K562 (cell line): ENCODE data around the gene MPLKIP. TPM values are rescaled to one million over a fixed set of nuclear protein-coding genes. Genes with fewer than 3 reads are reported as not detected.

ENCODE experiments used
- ATAC-seq: fragments of 200-7000 bp; cut with Tn5 transposase; 3 replicates; pipeline ENCODE4 v1.9.1; 2020; ENCODE audit warnings: moderate library complexity
- BruUV-seq: library from RNA; stranded (reverse); fragments of 400-500 nt; replicated peaks from 2 replicates; lab custom pipeline; 2021; lab: Mats Ljungman, UMichigan
- CTCF ChIA-PET: fragments of 300-600 bp; formaldehyde crosslinking; extraction: SDS; loops from one replicate; lab custom pipeline; 2021; ENCODE audit warnings: low intra/inter-chr PET ratio; lab: Yijun Ruan, JAX
- POLR2A ChIA-PET: fragments of 300-600, 350-650 bp; sonication (Branson Sonifier 250); formaldehyde crosslinking; extraction: SDS; loops from one replicate; lab custom pipeline; 2021; ENCODE audit warnings: antibody characterized with exemption, inconsistent platforms; lab: Yijun Ruan, JAX
- DNase-seq, 4 experiments: peaks; one replicate each; pipeline versions ENCODE4 v3.0.0 to v3.0.0-alpha.2; 2011 to 2018; ENCODE audit warnings: low spot score in 3 of 4, mixed read lengths in 3 of 4; ENCODE audit errors: extremely low read depth in 1 of 4
- FAIRE-seq: peaks from 2 replicates; lab custom pipeline; 2011; peaks lifted over from hg19 to GRCh38; lab: Jason Lieb, UNC
- H2AFZ ChIP-seq: 2 replicates; pipeline ENCODE4 v1.6.0; 2011; ENCODE audit warnings: low read depth, low read length, control low read depth, inconsistent platforms
- H3K27ac ChIP-seq: fragments of 200-600 bp; 3 replicates; pipeline ENCODE4 v1.8.0; 2011; ENCODE audit warnings: low read depth, mild to moderate bottlenecking, control low read depth, inconsistent platforms, low read length, moderate library complexity, mixed read lengths; ENCODE audit errors: extremely low read depth
- H3K27me3 ChIP-seq, 2 experiments: fragments of 300-600 bp in 1 of 2; 2 replicates in 1 of 2; 3 replicates in 1 of 2; pipeline versions ENCODE4 v1.6.0 to v1.8.0; 2011; ENCODE audit warnings: inconsistent platforms in 2 of 2, low read length in 2 of 2, mild to moderate bottlenecking in 1 of 2, mixed read lengths in 1 of 2, moderate library complexity in 1 of 2; ENCODE audit not compliant: control insufficient read depth in 2 of 2, insufficient read depth in 2 of 2
- H3K36me3 ChIP-seq: fragments of 300-600 bp; 3 replicates; pipeline ENCODE4 v1.8.0; 2011; ENCODE audit warnings: mild to moderate bottlenecking, low read length, inconsistent platforms; ENCODE audit not compliant: control insufficient read depth, insufficient read depth
- H3K4me1 ChIP-seq, 2 experiments: fragments of 200-600 bp in 1 of 2; replicated peaks in 1 of 2; 2 replicates in 1 of 2; 3 replicates in 1 of 2; pipeline versions ENCODE4 v1.5.1 to v1.8.0; 2011; ENCODE audit warnings: inconsistent platforms in 2 of 2, low read length in 2 of 2, mild to moderate bottlenecking in 1 of 2, mixed read lengths in 1 of 2, moderate library complexity in 1 of 2; ENCODE audit not compliant: control insufficient read depth in 2 of 2, insufficient read depth in 2 of 2
- H3K4me2 ChIP-seq: 2 replicates; pipeline ENCODE4 v1.6.1; 2011; ENCODE audit warnings: low read length, control low read depth, inconsistent platforms, mixed read lengths; ENCODE audit not compliant: insufficient read depth
- H3K4me3 ChIP-seq: fragments of 200-600 bp; sonication (generic), shearing (Covaris generic); 2 replicates; pipeline ENCODE4 v1.5.1; 2016; ENCODE audit warnings: control low read depth, inconsistent platforms
- H3K79me2 ChIP-seq: fragments of 200-600 bp; 3 replicates; pipeline ENCODE4 v1.8.0; 2011; ENCODE audit warnings: low read length, inconsistent platforms; ENCODE audit not compliant: control insufficient read depth, insufficient read depth
- H3K9ac ChIP-seq, 2 experiments: 2 replicates each; pipeline versions ENCODE4 v1.6.0 to v1.6.1; 2011; ENCODE audit warnings: low read depth in 2 of 2, low read length in 2 of 2, control low read depth in 1 of 2, inconsistent platforms in 1 of 2, mild to moderate bottlenecking in 1 of 2, mixed read lengths in 1 of 2; ENCODE audit not compliant: insufficient read depth in 1 of 2
- H3K9me1 ChIP-seq: one replicate; pipeline ENCODE4 v1.6.0; 2011; ENCODE audit warnings: inconsistent platforms, mild to moderate bottlenecking, low read length, moderate library complexity; ENCODE audit not compliant: control insufficient read depth, insufficient read depth
- H3K9me3 ChIP-seq: replicated peaks from 2 replicates; pipeline ENCODE4 v1.5.1; 2011; ENCODE audit warnings: low read depth, low read length, inconsistent platforms; ENCODE audit not compliant: control insufficient read depth, insufficient read depth
- H4K20me1 ChIP-seq: replicated peaks from 2 replicates; pipeline ENCODE4 v1.6.1; 2011; ENCODE audit warnings: low read length, inconsistent platforms, mixed read lengths; ENCODE audit not compliant: control insufficient read depth, insufficient read depth
- HDGF ChIP-seq: fragments of 450-650 bp; IDR thresholded peaks from 2 replicates; pipeline ENCODE4 v1.6.1; 2016
- HMG20B ChIP-seq: fragments of 250-450 bp; sonication (Bioruptor Pico); IDR thresholded peaks from 2 replicates; pipeline ENCODE4 v1.5.0; 2021; ENCODE audit warnings: mild to moderate bottlenecking
- NKRF ChIP-seq: fragments of 450-650 bp; IDR thresholded peaks from 2 replicates; pipeline ENCODE4 v1.6.1; 2016; ENCODE audit warnings: borderline replicate concordance
- POLR2B ChIP-seq: fragments of 450-650 bp; IDR thresholded peaks from 2 replicates; pipeline ENCODE4 v1.6.1; 2018; ENCODE audit warnings: low read depth; ENCODE audit not compliant: partially characterized antibody
- POLR3G ChIP-seq: IDR thresholded peaks from 2 replicates; pipeline ENCODE4 v1.6.1; 2011; ENCODE audit not compliant: insufficient read length, insufficient replicate concordance; ENCODE audit errors: extremely low read depth
- RAD21 ChIP-seq, 2 experiments: fragments of 250-450 bp in 1 of 2; fragments of 450-650 bp in 1 of 2; sonication (Bioruptor Pico) in 1 of 2; formaldehyde crosslinking in 1 of 2; IDR thresholded peaks in 1 of 2; conservative IDR thresholded peaks in 1 of 2; 2 replicates each; pipeline versions ENCODE4 v1.4.0 to v1.8.0; 2020 to 2022; ENCODE audit warnings: mild to moderate bottlenecking in 2 of 2, moderate library complexity in 1 of 2
- RUNX1 ChIP-seq: sonication (generic); IDR thresholded peaks from 2 replicates; pipeline ENCODE4 v1.6.1; 2016; ENCODE audit warnings: antibody characterized with exemption, low read depth
- TARDBP ChIP-seq: fragments of 450-650 bp; IDR thresholded peaks from 2 replicates; pipeline ENCODE4 v1.6.1; 2016
- XRCC3 ChIP-seq: fragments of 450-650 bp; IDR thresholded peaks from 2 replicates; pipeline ENCODE4 v1.6.1; 2017; ENCODE audit warnings: mild to moderate bottlenecking, moderate library complexity
- ZNF318 ChIP-seq, 2 experiments: fragments of 450-650 bp; IDR thresholded peaks; 2 replicates each; pipeline ENCODE4 v1.6.1; 2016; ENCODE audit warnings: mild to moderate bottlenecking in 2 of 2, borderline replicate concordance in 1 of 2, low read depth in 1 of 2, moderate library complexity in 1 of 2
- ZNF655 ChIP-seq: fragments of 250-450 bp; sonication (Bioruptor Pico); IDR thresholded peaks from 2 replicates; pipeline ENCODE4 v1.5.0; 2021
- ZNF785 ChIP-seq: fragments of 250-450 bp; sonication (Bioruptor Pico); IDR thresholded peaks from 2 replicates; pipeline ENCODE4 v1.4.0; 2020; ENCODE audit warnings: mild to moderate bottlenecking
- WGBS: fragments of 100-300 bp; shearing (Covaris generic); methylation state at CpG from one replicate; pipeline ENCODE4 v1.1.6; 2016; ENCODE audit warnings: low coverage, mixed read lengths; ENCODE audit not compliant: insufficient coverage; ENCODE audit errors: missing lambda C conversion rate; 5-methylcytosine and 5-hydroxymethylcytosine counted together
- in situ Hi-C: fragments of 300-500 bp; cut with MboI; formaldehyde crosslinking; loops from 4 replicates; pipeline ENCODE4 v1.15.0; 2018; ENCODE audit warnings: inconsistent platforms, mixed read lengths
- intact Hi-C: fragments of 100-400 bp; cut with micrococcal nuclease; formaldehyde crosslinking; loops from 2 replicates; pipeline ENCODE4 v1.14.2; 2022
- polyA plus RNA-seq, 8 experiments: library from polyadenylated mRNA; depleted of rRNA in 4 of 8; stranded (reverse) in 5 of 8; unstranded in 3 of 8; fragments of >200 nt; fragmentation: Nextera tagmentation in 2 of 8; fragmentation: Illumina TruSeq in 1 of 8; extraction: Ambion mirVana in 2 of 8; extraction: Trizol in 1 of 8; gene quantifications; 2 replicates each; pipeline versions ENCODE4 v1.2.1 to v1.2.3, GENCODE V29; 2011 to 2014; ENCODE audit warnings: inconsistent platforms in 1 of 8, missing spikeins in 1 of 8
- total RNA-seq, 7 experiments: library from RNA; depleted of rRNA in 6 of 7; stranded (reverse); fragments of >200 nt in 6 of 7; fragmentation: Illumina TruSeq in 2 of 7; extraction: Trizol in 2 of 7; gene quantifications; 2 replicates each; pipeline versions ENCODE4 v1.2.1 to v1.2.3, GENCODE V29; 2011 to 2021; ENCODE audit warnings: low replicate concordance in 1 of 7

The MPLKIP gene
- total and polyA plus RNA-seq, 9 of the 15 experiments (the other 6 are each of a cell fraction or from before 2014, with no cell fraction given), result 5.6 to 127 (median 44.2) TPM

GRCh38 chr7:40151504-40151903, 17.1 kb upstream of the MPLKIP start:
- no peak overlapping the region for H2AFZ ChIP-seq
- intact Hi-C loops (no loop called here), in situ Hi-C loops (no loop called here)
- 8% methylated on average over 1 of the region's 1 CpG for WGBS
- no peaks in the 10 kb centered on the region for H3K36me3 ChIP-seq
- no TSS peak for BruUV-seq
- H3K27ac ChIP-seq, result no peak overlapping the region
- H3K27me3 ChIP-seq, result peaks cover 10% of the 10 kb centered on the region in 2 experiments; a peak in 4 of 5 replicates
- no peaks in the 10 kb centered on the region for H3K79me2 ChIP-seq
- no peaks in the 10 kb centered on the region for H3K9me1 ChIP-seq
- FAIRE-seq, result no peak
- no peak for DNase-seq
- no peak overlapping the region for H3K4me3 ChIP-seq
- ATAC-seq, result no peak
- no peak overlapping the region for H3K4me2 ChIP-seq
- H3K9me3 ChIP-seq, result no peaks in the 10 kb centered on the region
- no peaks in the 10 kb centered on the region for H3K4me1 ChIP-seq
- no peaks in the 10 kb centered on the region for H4K20me1 ChIP-seq
- ChIA-PET CTCF (no interaction called here), POLR2A (no interaction called here)
- H3K9ac ChIP-seq, result no peak overlapping the region
- no peak for TF ChIP-seq NKRF
- no peak for TF ChIP-seq POLR3G
- TF ChIP-seq POLR2B, result no peak
- TF ChIP-seq ZNF785 (CRISPR knock-in tag), result no peak
- no peak for TF ChIP-seq XRCC3
- no peak for TF ChIP-seq RUNX1
- no peak for TF ChIP-seq HMG20B (CRISPR knock-in tag)
- no peak for TF ChIP-seq TARDBP
- TF ChIP-seq ZNF655 (CRISPR knock-in tag), result no peak
- TF ChIP-seq ZNF318 (IDR thresholded peaks at IDR 0.05; ENCODE audit: borderline replicate concordance in 1 of 2, low read depth in 1 of 2), result no peak
- no peak for TF ChIP-seq HDGF
- TF ChIP-seq RAD21 (CRISPR knock-in tag; conservative IDR thresholded peaks at IDR 0.05 in 1 of 2, IDR thresholded peaks at IDR 0.05 in 1 of 2), result no peak
